Measurements from ENCODE around the gene APOA1.

GRCh38 chr11:116852261-116853031 lies 15.0 kb upstream of the APOA1 start:
- TF ChIP-seq EZH2phosphoT487 (IDR thresholded peaks at IDR 0.05; ENCODE audit: borderline replicate concordance, low read depth), result no peak
- no peak for TF ChIP-seq CTCF (IDR thresholded peaks at IDR 0.05)
- TF ChIP-seq SMC3 (IDR thresholded peaks at IDR 0.05; ENCODE audit: low read depth, low read length), result no peak
